Measurements from ENCODE around the gene ARHGAP6.

GRCh38 chrX:11349661-11350337 lies 315.9 kb downstream of the ARHGAP6 start:
- TF ChIP-seq POLR2A (IDR thresholded peaks at IDR 0.05) (no peak), CTCF (IDR thresholded peaks at IDR 0.05) (no peak)

All from ovary (tissue), 3 donors.